Karpas-422 (cell line): ENCODE results near the gene RASSF8. TPM values are rescaled to one million over a fixed set of nuclear protein-coding genes. Genes with fewer than 3 reads are reported as not detected.

Experiments used
- DNase-seq: peaks from one replicate; pipeline ENCODE4 v3.0.0-alpha.2; 2015
- H2AFZ ChIP-seq: fragments of 200-600 bp; sonication (generic); 2 replicates; pipeline ENCODE4 v1.6.1; 2014; ENCODE audit warnings: antibody characterized with exemption, low read length, mixed read lengths
- H3K27ac ChIP-seq: fragments of 200-600 bp; sonication (generic); 2 replicates; pipeline ENCODE4 v1.5.1; 2014; ENCODE audit warnings: mild to moderate bottlenecking, low read length, moderate library complexity
- H3K27me3 ChIP-seq: fragments of 200-600 bp; sonication (generic); 2 replicates; pipeline ENCODE4 v1.6.1; 2014; ENCODE audit warnings: low read length, mixed read lengths
- H3K36me3 ChIP-seq: fragments of 200-600 bp; sonication (generic); 2 replicates; pipeline ENCODE4 v1.6.1; 2014; ENCODE audit warnings: low read length, mixed read lengths; ENCODE audit not compliant: insufficient read depth
- H3K4me1 ChIP-seq: fragments of 200-600 bp; sonication (generic); 2 replicates; pipeline ENCODE4 v1.6.1; 2014; ENCODE audit warnings: mild to moderate bottlenecking, low read length, mixed read lengths
- H3K4me2 ChIP-seq: fragments of 200-600 bp; sonication (generic); 2 replicates; pipeline ENCODE4 v1.6.1; 2014; ENCODE audit warnings: low read length, low read depth, mild to moderate bottlenecking; ENCODE audit not compliant: poor library complexity, severe bottlenecking
- H3K4me3 ChIP-seq: fragments of 200-600 bp; sonication (generic); 2 replicates; pipeline ENCODE4 v1.5.1; 2014; ENCODE audit warnings: mild to moderate bottlenecking, antibody characterized with exemption, low read length, mixed read lengths
- H3K79me2 ChIP-seq: fragments of 200-600 bp; sonication (generic); 2 replicates; pipeline ENCODE4 v1.6.1; 2014; ENCODE audit warnings: mild to moderate bottlenecking, low read length, mixed read lengths
- H3K9ac ChIP-seq: fragments of 200-600 bp; sonication (generic); 2 replicates; pipeline ENCODE4 v1.6.0; 2014; ENCODE audit warnings: low read length
- H3K9me2 ChIP-seq: fragments of 200-600 bp; sonication (generic), shearing (Covaris generic); replicated peaks from 2 replicates; pipeline ENCODE4 v1.6.0; 2014; ENCODE audit warnings: mild to moderate bottlenecking, low read length, moderate library complexity; ENCODE audit not compliant: insufficient read depth
- H3K9me3 ChIP-seq: fragments of 300-700, 200-600 bp; sonication (generic); 2 replicates; pipeline ENCODE4 v1.6.1; 2014; ENCODE audit warnings: low read length, mixed read lengths
- H4K20me1 ChIP-seq: fragments of 200-600 bp; sonication (generic); 2 replicates; pipeline ENCODE4 v1.6.1; 2014; ENCODE audit warnings: mild to moderate bottlenecking, antibody characterized with exemption, low read length, low read depth; ENCODE audit not compliant: insufficient read depth
- total RNA-seq: library from RNA; depleted of rRNA; stranded (reverse); fragments of >200 nt; shearing (Covaris generic); gene quantifications from 2 replicates; pipeline ENCODE4 v1.2.3, GENCODE V29; 2014; ENCODE audit warnings: low replicate concordance; rRNA removed

RASSF8 gene
- total RNA-seq, 1 experiment from 2014 or later: 0.45 TPM

GRCh38 chr12:26126340-26127284 lies 168.1 kb downstream of the RASSF8 start:
- no peaks in the 10 kb centered on the region for H3K9me2 ChIP-seq
- H3K27ac ChIP-seq: no peak overlapping the region
- peak; percentile 82 for DNase-seq
- H2AFZ ChIP-seq: peak overlapping the region; percentile 88
- peak overlapping the region; percentile 59 for H3K9ac ChIP-seq
- peak overlapping the region; percentile 75 for H3K4me3 ChIP-seq
- no peaks in the 10 kb centered on the region for H3K9me3 ChIP-seq
- H3K79me2 ChIP-seq: no peaks in the 10 kb centered on the region
- peaks cover 49% of the 10 kb centered on the region for H3K4me1 ChIP-seq
- no peaks in the 10 kb centered on the region for H4K20me1 ChIP-seq
- peak overlapping the region; percentile 98 for H3K4me2 ChIP-seq
- H3K27me3 ChIP-seq: peaks cover 8% of the 10 kb centered on the region
- no peaks in the 10 kb centered on the region for H3K36me3 ChIP-seq

DNA sequence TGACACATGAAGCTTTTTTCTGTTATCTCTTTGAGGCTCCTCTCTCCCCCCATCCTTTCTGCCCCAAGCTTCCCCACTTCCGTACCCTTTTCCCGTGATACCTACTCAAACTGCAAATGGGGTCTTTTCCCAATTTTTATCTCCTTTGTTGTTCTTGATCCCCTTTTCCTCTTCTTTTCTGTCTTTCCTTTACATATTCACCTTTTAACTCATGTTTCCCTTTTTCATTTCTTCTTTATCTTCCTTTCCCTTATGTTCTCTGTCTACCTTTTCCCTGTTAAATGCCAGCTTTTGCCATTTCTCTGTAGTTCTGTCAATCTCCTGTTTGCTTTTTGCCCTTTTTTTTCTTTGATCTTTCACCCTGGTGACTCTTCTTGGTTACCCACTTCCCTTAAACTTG lies 168.9 kb downstream of the RASSF8 start:
- H3K9ac ChIP-seq: no peak overlapping the region
- no peak for DNase-seq
- no peak overlapping the region for H3K4me2 ChIP-seq
- no peak overlapping the region for H2AFZ ChIP-seq
- no peaks in the 10 kb centered on the region for H3K36me3 ChIP-seq
- H4K20me1 ChIP-seq: no peaks in the 10 kb centered on the region
- H3K27me3 ChIP-seq: peaks cover 8% of the 10 kb centered on the region
- H3K9me3 ChIP-seq: no peaks in the 10 kb centered on the region
- H3K79me2 ChIP-seq: no peaks in the 10 kb centered on the region
- no peaks in the 10 kb centered on the region for H3K9me2 ChIP-seq
- H3K27ac ChIP-seq: no peak overlapping the region
- peaks cover 49% of the 10 kb centered on the region for H3K4me1 ChIP-seq
- no peak overlapping the region for H3K4me3 ChIP-seq

DNA sequence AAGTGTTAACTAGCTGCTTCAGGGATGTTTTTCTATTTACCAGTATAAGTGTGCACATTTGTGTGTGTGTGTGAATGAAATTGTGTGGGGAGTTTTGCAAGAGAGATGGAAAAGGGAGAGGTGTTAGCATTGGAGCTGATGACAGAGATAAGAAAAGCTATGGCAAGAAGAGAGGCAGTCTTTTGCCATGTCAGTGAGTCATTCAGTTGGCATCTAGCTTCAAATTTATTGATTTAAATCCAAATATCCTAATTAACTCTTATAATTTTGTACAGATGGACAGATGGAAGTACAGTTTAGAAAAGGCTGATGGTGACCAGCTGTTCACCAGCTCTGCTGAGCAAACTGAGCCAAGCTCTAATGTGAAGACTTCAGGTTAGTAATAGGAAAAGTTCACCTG lies 169.7 kb downstream of the RASSF8 start:
- H3K4me2 ChIP-seq: no peak overlapping the region

More for the DNA sequence above, 169.7 kb downstream of the RASSF8 start:
- Histone ChIP-seq H3K4me3 (no peak overlapping the region), H3K27ac (no peak overlapping the region), H3K9me2 (no peaks in the 10 kb centered on the region), H3K4me1 (peaks cover 44% of the 10 kb centered on the region), H4K20me1 (no peaks in the 10 kb centered on the region), H2AFZ (no peak overlapping the region), H3K36me3 (no peaks in the 10 kb centered on the region), H3K9ac (no peak overlapping the region), H3K27me3 (peaks cover 8% of the 10 kb centered on the region), H3K79me2 (no peaks in the 10 kb centered on the region), H3K9me3 (no peaks in the 10 kb centered on the region)
- no peak for DNase-seq

Other genes with a start within 250 kb of the RASSF8 start
- gene BHLHE41, start 166.4 kb downstream of the RASSF8 start, total RNA-seq: 1.6 and 2.2 TPM in 2 replicates
- gene SSPN, start 236.9 kb downstream of the RASSF8 start, total RNA-seq: not detected in 2 replicates